ENCODE data around the gene RYR2.

RYR2 gene

GRCh38 chr1:237687804-237688203, 645.8 kb downstream of the RYR2 start:
- H3K4me3 ChIP-seq (ENCODE audit: low read depth, low read length): no peak overlapping the region
- TF ChIP-seq CTCF (IDR thresholded peaks at IDR 0.05; ENCODE audit: low read depth, low read length): no peak

- H3K4me3 ChIP-seq (ENCODE audit: low read depth, low read length): no peak overlapping the region
- no peak for TF ChIP-seq CTCF (IDR thresholded peaks at IDR 0.05; ENCODE audit: low read depth, low read length)
These were observed 648.7 kb downstream of the RYR2 start for GRCh38 chr1:237690656-237691055.

GRCh38 chr1:237692255-237692654, 650.3 kb downstream of the RYR2 start:
- TF ChIP-seq CTCF (IDR thresholded peaks at IDR 0.05; ENCODE audit: low read depth, low read length): no peak
- no peak overlapping the region for H3K4me3 ChIP-seq (ENCODE audit: low read depth, low read length)

GRCh38 chr1:237695878-237696277, 653.9 kb downstream of the RYR2 start:
- TF ChIP-seq CTCF (IDR thresholded peaks at IDR 0.05; ENCODE audit: low read depth, low read length): no peak
- no peak overlapping the region for H3K4me3 ChIP-seq (ENCODE audit: low read depth, low read length)

- H3K4me3 ChIP-seq (ENCODE audit: low read depth, low read length): no peak overlapping the region
- TF ChIP-seq CTCF (IDR thresholded peaks at IDR 0.05; ENCODE audit: low read depth, low read length): no peak
These were observed 658.2 kb downstream of the RYR2 start for GRCh38 chr1:237700181-237700580.

- TF ChIP-seq CTCF (IDR thresholded peaks at IDR 0.05; ENCODE audit: low read depth, low read length): no peak
- no peak overlapping the region for H3K4me3 ChIP-seq (ENCODE audit: low read depth, low read length)
These were observed 659.5 kb downstream of the RYR2 start for GRCh38 chr1:237701534-237701933.

GRCh38 chr1:237702161-237702560, 660.2 kb downstream of the RYR2 start:
- no peak for TF ChIP-seq CTCF (IDR thresholded peaks at IDR 0.05; ENCODE audit: low read depth, low read length)
- no peak overlapping the region for H3K4me3 ChIP-seq (ENCODE audit: low read depth, low read length)
